ENCODE results near the gene DIAPH3.

GRCh38 chr13:60152904-60153303 lies 10.8 kb downstream of the DIAPH3 start:
- TF ChIP-seq CTCF (conservative IDR thresholded peaks at IDR 0.05; ENCODE audit: low read depth, low read length) (no peak), EZH2 (IDR thresholded peaks at IDR 0.05; ENCODE audit: borderline replicate concordance, low read depth, low read length, poor library complexity, severe bottlenecking) (no peak)

Data from A673 (cell line).